WTC11 (cell line): Measurements from ENCODE around the gene PSMD14. TPM values are rescaled to one million over a fixed set of nuclear protein-coding genes. Genes with fewer than 3 reads are reported as not detected.

Experiments
- ATAC-seq: fragments of 200-7000 bp; cut with Tn5 transposase; 2 replicates; pipeline ENCODE4 v1.10.0; 2021; ENCODE audit warnings: mild to moderate bottlenecking, moderate library complexity
- CTCF ChIA-PET: fragments of 300-600 bp; sonication (Branson Sonifier 250); formaldehyde crosslinking; loops from one replicate; lab custom pipeline; 2021; ENCODE audit warnings: antibody characterized with exemption; lab: Charles Lee
- POLR2A ChIA-PET: fragments of 350-600 bp; sonication (Branson Sonifier 250); formaldehyde crosslinking; loops from one replicate; lab custom pipeline; 2021; ENCODE audit warnings: antibody characterized with exemption; lab: Charles Lee
- DNase-seq: peaks from one replicate; pipeline ENCODE4 v3.0.0; 2021; ENCODE audit warnings: low spot score
- H3K27ac Mint-ChIP-seq: 2 replicates; pipeline ENCODE4 v1.8.0; 2021; ENCODE audit warnings: mixed read lengths
- H3K27me3 Mint-ChIP-seq: 2 replicates; pipeline ENCODE4 v1.8.0; 2021; ENCODE audit warnings: low read depth, mild to moderate bottlenecking, moderate library complexity, mixed read lengths
- H3K36me3 Mint-ChIP-seq: 2 replicates; pipeline ENCODE4 v1.8.0; 2021; ENCODE audit warnings: mixed read lengths
- H3K4me1 Mint-ChIP-seq: 2 replicates; pipeline ENCODE4 v1.8.0; 2022; ENCODE audit warnings: mixed read lengths
- H3K4me3 Mint-ChIP-seq: 2 replicates; pipeline ENCODE4 v1.8.0; 2021; ENCODE audit warnings: mild to moderate bottlenecking, moderate library complexity, mixed read lengths
- H3K9me3 Mint-ChIP-seq: 2 replicates; pipeline ENCODE4 v1.8.0; 2021; ENCODE audit warnings: mixed read lengths
- ATF1 ChIP-seq: sonication (generic); formaldehyde crosslinking; IDR thresholded peaks from 2 replicates; pipeline ENCODE4 v1.8.1; 2023; ENCODE audit warnings: mild to moderate bottlenecking, moderate library complexity, missing genetic modification reagents
- CREB1 ChIP-seq: sonication (generic); formaldehyde crosslinking; IDR thresholded peaks from 2 replicates; pipeline ENCODE4 v1.8.0; 2023; ENCODE audit warnings: mild to moderate bottlenecking, missing genetic modification reagents
- EMX1 ChIP-seq: fragments of 250-450 bp; sonication (Bioruptor Pico); IDR thresholded peaks from 2 replicates; pipeline ENCODE4 v1.8.0; 2021; ENCODE audit warnings: mild to moderate bottlenecking
- ESRRA ChIP-seq: sonication (generic); formaldehyde crosslinking; IDR thresholded peaks from 2 replicates; pipeline ENCODE4 v1.8.1; 2022; ENCODE audit warnings: mild to moderate bottlenecking, missing genetic modification reagents, borderline replicate concordance
- FOXP1 ChIP-seq: sonication (generic); formaldehyde crosslinking; IDR thresholded peaks from 2 replicates; pipeline ENCODE4 v1.8.0; 2022; ENCODE audit warnings: missing genetic modification reagents, mild to moderate bottlenecking, moderate library complexity, borderline replicate concordance
- GABPB1 ChIP-seq: sonication (generic); formaldehyde crosslinking; IDR thresholded peaks from 2 replicates; pipeline ENCODE4 v1.8.1; 2023; ENCODE audit warnings: mild to moderate bottlenecking, missing genetic modification reagents
- GRHL2 ChIP-seq: fragments of 250-450 bp; sonication (Bioruptor Pico); IDR thresholded peaks from 2 replicates; pipeline ENCODE4 v1.8.0; 2022; ENCODE audit warnings: mild to moderate bottlenecking, moderate library complexity; ENCODE audit not compliant: insufficient replicate concordance, severe bottlenecking
- NR3C1 ChIP-seq: sonication (generic); formaldehyde crosslinking; conservative IDR thresholded peaks from 2 replicates; pipeline ENCODE4 v1.8.1; 2023; ENCODE audit warnings: low read depth, mild to moderate bottlenecking, missing genetic modification reagents
- RORB ChIP-seq: fragments of 250-450 bp; sonication (Bioruptor Pico); IDR thresholded peaks from 2 replicates; pipeline ENCODE4 v1.9.0; 2021; ENCODE audit warnings: mild to moderate bottlenecking
- SMAD4 ChIP-seq: sonication (generic); formaldehyde crosslinking; IDR thresholded peaks from 2 replicates; pipeline ENCODE4 v1.8.0; 2022; ENCODE audit warnings: mild to moderate bottlenecking, missing genetic modification reagents
- TEAD1 ChIP-seq: sonication (generic); formaldehyde crosslinking; IDR thresholded peaks from 2 replicates; pipeline ENCODE4 v1.8.0; 2022; ENCODE audit warnings: mild to moderate bottlenecking, missing genetic modification reagents
- ZNF121 ChIP-seq: sonication (generic); formaldehyde crosslinking; IDR thresholded peaks from 2 replicates; pipeline ENCODE4 v1.8.0; 2023; ENCODE audit warnings: missing genetic modification reagents
- ZNF671 ChIP-seq: fragments of 250-450 bp; sonication (Bioruptor Pico); IDR thresholded peaks from 2 replicates; pipeline ENCODE4 v1.8.0; 2021; ENCODE audit warnings: mild to moderate bottlenecking
- total RNA-seq: library from RNA; stranded (reverse); gene quantifications from 3 replicates; pipeline ENCODE4 v1.2.3, GENCODE V29; 2021
- TF ChIP-seq, protein P1 (sequence below): fragments of 200-600 bp; IDR thresholded peaks from 2 replicates; pipeline ENCODE4 v1.8.0; 2022; ENCODE audit warnings: antibody characterized with exemption
- TF ChIP-seq, protein P2 (sequence below): sonication (generic); formaldehyde crosslinking; IDR thresholded peaks from 2 replicates; pipeline ENCODE4 v1.8.1; 2023; ENCODE audit warnings: mild to moderate bottlenecking, moderate library complexity, missing genetic modification reagents
- TF ChIP-seq, protein P3 (sequence below): fragments of 250-450 bp; sonication (Bioruptor Pico); IDR thresholded peaks from 2 replicates; pipeline ENCODE4 v1.9.0; 2021; ENCODE audit warnings: mild to moderate bottlenecking, borderline replicate concordance
- TF ChIP-seq, protein P4 (sequence below): sonication (generic); formaldehyde crosslinking; IDR thresholded peaks from 2 replicates; pipeline ENCODE4 v1.8.1; 2023; ENCODE audit warnings: mild to moderate bottlenecking, missing genetic modification reagents, moderate library complexity
- TF ChIP-seq, protein P5 (sequence below): fragments of 250-450 bp; sonication (Bioruptor Pico); IDR thresholded peaks from 2 replicates; pipeline ENCODE4 v1.9.0; 2021; ENCODE audit warnings: mild to moderate bottlenecking
- TF ChIP-seq, protein P6 (sequence below): sonication (generic); formaldehyde crosslinking; IDR thresholded peaks from 2 replicates; pipeline ENCODE4 v1.8.1; 2022; ENCODE audit warnings: missing genetic modification reagents, borderline replicate concordance
- TF ChIP-seq, protein P7 (sequence below): sonication (generic); formaldehyde crosslinking; IDR thresholded peaks from 2 replicates; pipeline ENCODE4 v1.8.0; 2022; ENCODE audit warnings: mild to moderate bottlenecking, missing genetic modification reagents
- TF ChIP-seq, protein P8 (sequence below): sonication (generic); formaldehyde crosslinking; IDR thresholded peaks from 2 replicates; pipeline ENCODE4 v1.8.0; 2022; ENCODE audit warnings: mild to moderate bottlenecking, missing genetic modification reagents
- TF ChIP-seq, protein P9 (sequence below): sonication (generic); formaldehyde crosslinking; IDR thresholded peaks from 2 replicates; pipeline ENCODE4 v1.8.0; 2023; ENCODE audit warnings: mild to moderate bottlenecking, missing genetic modification reagents

The PSMD14 gene
- total RNA-seq, 1 experiment from 2014 or later: 80.5 TPM

DNA sequence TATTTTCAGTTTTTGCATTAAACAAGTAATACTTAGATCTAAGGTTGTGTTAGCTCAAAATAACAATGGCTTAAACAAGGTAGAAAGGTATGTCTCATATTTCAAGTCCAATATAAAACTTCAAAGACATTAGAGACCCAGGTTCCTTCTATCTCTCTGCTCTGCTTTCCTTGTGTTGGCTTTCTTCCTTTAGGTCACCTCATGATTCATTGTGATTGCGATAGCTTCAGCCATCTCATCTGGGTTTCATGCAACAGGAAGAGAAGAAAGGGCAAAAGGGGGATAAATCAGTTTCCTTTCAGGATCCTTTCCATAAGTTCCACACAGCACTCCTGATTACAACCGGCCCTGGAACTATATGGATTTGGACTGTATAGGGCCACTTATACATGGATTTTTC, 91.9 kb downstream of the PSMD14 start (continued):
- no peak for TF ChIP-seq ATF1
- TF ChIP-seq, protein P1, sequence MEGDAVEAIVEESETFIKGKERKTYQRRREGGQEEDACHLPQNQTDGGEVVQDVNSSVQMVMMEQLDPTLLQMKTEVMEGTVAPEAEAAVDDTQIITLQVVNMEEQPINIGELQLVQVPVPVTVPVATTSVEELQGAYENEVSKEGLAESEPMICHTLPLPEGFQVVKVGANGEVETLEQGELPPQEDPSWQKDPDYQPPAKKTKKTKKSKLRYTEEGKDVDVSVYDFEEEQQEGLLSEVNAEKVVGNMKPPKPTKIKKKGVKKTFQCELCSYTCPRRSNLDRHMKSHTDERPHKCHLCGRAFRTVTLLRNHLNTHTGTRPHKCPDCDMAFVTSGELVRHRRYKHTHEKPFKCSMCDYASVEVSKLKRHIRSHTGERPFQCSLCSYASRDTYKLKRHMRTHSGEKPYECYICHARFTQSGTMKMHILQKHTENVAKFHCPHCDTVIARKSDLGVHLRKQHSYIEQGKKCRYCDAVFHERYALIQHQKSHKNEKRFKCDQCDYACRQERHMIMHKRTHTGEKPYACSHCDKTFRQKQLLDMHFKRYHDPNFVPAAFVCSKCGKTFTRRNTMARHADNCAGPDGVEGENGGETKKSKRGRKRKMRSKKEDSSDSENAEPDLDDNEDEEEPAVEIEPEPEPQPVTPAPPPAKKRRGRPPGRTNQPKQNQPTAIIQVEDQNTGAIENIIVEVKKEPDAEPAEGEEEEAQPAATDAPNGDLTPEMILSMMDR: no peak
- TF ChIP-seq GRHL2 (CRISPR knock-in tag): no peak

DNA sequence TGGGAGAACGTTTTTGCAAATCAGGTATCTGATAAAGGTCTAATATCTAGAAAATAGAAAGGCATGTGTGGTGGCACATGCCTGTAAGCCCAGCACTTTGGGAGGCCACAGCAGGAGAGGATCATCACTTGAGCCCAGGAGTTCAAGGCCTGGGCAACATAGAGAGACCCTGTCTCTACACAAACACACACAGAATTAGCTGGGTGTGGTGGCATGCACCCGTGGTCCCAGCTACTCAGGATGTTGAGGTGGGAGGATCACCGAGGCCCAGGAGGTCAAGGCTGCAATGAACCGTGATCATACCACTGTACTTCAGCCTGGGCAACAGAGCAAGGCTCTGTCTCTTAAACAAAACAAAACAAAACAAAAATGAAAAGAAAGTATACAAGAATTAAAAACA, 94.1 kb downstream of the PSMD14 start:
- no peak for DNase-seq
- no peaks in the 10 kb centered on the region for H3K9me3 Mint-ChIP-seq
- TF ChIP-seq, protein P2, sequence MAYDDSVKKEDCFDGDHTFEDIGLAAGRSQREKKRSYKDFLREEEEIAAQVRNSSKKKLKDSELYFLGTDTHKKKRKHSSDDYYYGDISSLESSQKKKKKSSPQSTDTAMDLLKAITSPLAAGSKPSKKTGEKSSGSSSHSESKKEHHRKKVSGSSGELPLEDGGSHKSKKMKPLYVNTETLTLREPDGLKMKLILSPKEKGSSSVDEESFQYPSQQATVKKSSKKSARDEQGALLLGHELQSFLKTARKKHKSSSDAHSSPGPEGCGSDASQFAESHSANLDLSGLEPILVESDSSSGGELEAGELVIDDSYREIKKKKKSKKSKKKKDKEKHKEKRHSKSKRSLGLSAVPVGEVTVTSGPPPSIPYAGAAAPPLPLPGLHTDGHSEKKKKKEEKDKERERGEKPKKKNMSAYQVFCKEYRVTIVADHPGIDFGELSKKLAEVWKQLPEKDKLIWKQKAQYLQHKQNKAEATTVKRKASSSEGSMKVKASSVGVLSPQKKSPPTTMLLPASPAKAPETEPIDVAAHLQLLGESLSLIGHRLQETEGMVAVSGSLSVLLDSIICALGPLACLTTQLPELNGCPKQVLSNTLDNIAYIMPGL (CRISPR knock-in tag): no peak
- TF ChIP-seq CREB1 (CRISPR knock-in tag) (no peak), ZNF671 (CRISPR knock-in tag) (no peak), TEAD1 (CRISPR knock-in tag) (no peak), ZNF121 (no peak), ESRRA (CRISPR knock-in tag) (no peak), EMX1 (no peak), GABPB1 (CRISPR knock-in tag) (no peak), FOXP1 (CRISPR knock-in tag) (no peak), SMAD4 (no peak), NR3C1 (CRISPR knock-in tag) (no peak), RORB (no peak)
- TF ChIP-seq, protein P3, sequence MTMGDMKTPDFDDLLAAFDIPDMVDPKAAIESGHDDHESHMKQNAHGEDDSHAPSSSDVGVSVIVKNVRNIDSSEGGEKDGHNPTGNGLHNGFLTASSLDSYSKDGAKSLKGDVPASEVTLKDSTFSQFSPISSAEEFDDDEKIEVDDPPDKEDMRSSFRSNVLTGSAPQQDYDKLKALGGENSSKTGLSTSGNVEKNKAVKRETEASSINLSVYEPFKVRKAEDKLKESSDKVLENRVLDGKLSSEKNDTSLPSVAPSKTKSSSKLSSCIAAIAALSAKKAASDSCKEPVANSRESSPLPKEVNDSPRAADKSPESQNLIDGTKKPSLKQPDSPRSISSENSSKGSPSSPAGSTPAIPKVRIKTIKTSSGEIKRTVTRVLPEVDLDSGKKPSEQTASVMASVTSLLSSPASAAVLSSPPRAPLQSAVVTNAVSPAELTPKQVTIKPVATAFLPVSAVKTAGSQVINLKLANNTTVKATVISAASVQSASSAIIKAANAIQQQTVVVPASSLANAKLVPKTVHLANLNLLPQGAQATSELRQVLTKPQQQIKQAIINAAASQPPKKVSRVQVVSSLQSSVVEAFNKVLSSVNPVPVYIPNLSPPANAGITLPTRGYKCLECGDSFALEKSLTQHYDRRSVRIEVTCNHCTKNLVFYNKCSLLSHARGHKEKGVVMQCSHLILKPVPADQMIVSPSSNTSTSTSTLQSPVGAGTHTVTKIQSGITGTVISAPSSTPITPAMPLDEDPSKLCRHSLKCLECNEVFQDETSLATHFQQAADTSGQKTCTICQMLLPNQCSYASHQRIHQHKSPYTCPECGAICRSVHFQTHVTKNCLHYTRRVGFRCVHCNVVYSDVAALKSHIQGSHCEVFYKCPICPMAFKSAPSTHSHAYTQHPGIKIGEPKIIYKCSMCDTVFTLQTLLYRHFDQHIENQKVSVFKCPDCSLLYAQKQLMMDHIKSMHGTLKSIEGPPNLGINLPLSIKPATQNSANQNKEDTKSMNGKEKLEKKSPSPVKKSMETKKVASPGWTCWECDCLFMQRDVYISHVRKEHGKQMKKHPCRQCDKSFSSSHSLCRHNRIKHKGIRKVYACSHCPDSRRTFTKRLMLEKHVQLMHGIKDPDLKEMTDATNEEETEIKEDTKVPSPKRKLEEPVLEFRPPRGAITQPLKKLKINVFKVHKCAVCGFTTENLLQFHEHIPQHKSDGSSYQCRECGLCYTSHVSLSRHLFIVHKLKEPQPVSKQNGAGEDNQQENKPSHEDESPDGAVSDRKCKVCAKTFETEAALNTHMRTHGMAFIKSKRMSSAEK: no peak
- TF ChIP-seq, protein P4, sequence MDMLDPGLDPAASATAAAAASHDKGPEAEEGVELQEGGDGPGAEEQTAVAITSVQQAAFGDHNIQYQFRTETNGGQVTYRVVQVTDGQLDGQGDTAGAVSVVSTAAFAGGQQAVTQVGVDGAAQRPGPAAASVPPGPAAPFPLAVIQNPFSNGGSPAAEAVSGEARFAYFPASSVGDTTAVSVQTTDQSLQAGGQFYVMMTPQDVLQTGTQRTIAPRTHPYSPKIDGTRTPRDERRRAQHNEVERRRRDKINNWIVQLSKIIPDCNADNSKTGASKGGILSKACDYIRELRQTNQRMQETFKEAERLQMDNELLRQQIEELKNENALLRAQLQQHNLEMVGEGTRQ (CRISPR knock-in tag): no peak
- TF ChIP-seq, protein P5, sequence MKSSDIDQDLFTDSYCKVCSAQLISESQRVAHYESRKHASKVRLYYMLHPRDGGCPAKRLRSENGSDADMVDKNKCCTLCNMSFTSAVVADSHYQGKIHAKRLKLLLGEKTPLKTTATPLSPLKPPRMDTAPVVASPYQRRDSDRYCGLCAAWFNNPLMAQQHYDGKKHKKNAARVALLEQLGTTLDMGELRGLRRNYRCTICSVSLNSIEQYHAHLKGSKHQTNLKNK: no peak
- TF ChIP-seq, protein P6, sequence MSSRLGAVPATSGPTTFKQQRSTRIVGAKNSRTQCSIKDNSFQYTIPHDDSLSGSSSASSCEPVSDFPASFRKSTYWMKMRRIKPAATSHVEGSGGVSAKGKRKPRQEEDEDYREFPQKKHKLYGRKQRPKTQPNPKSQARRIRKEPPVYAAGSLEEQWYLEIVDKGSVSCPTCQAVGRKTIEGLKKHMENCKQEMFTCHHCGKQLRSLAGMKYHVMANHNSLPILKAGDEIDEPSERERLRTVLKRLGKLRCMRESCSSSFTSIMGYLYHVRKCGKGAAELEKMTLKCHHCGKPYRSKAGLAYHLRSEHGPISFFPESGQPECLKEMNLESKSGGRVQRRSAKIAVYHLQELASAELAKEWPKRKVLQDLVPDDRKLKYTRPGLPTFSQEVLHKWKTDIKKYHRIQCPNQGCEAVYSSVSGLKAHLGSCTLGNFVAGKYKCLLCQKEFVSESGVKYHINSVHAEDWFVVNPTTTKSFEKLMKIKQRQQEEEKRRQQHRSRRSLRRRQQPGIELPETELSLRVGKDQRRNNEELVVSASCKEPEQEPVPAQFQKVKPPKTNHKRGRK: no peak
- TF ChIP-seq, protein P7, sequence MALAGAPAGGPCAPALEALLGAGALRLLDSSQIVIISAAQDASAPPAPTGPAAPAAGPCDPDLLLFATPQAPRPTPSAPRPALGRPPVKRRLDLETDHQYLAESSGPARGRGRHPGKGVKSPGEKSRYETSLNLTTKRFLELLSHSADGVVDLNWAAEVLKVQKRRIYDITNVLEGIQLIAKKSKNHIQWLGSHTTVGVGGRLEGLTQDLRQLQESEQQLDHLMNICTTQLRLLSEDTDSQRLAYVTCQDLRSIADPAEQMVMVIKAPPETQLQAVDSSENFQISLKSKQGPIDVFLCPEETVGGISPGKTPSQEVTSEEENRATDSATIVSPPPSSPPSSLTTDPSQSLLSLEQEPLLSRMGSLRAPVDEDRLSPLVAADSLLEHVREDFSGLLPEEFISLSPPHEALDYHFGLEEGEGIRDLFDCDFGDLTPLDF: no peak
- TF ChIP-seq, protein P8, sequence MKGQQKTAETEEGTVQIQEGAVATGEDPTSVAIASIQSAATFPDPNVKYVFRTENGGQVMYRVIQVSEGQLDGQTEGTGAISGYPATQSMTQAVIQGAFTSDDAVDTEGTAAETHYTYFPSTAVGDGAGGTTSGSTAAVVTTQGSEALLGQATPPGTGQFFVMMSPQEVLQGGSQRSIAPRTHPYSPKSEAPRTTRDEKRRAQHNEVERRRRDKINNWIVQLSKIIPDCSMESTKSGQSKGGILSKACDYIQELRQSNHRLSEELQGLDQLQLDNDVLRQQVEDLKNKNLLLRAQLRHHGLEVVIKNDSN: no peak
- TF ChIP-seq, protein P9, sequence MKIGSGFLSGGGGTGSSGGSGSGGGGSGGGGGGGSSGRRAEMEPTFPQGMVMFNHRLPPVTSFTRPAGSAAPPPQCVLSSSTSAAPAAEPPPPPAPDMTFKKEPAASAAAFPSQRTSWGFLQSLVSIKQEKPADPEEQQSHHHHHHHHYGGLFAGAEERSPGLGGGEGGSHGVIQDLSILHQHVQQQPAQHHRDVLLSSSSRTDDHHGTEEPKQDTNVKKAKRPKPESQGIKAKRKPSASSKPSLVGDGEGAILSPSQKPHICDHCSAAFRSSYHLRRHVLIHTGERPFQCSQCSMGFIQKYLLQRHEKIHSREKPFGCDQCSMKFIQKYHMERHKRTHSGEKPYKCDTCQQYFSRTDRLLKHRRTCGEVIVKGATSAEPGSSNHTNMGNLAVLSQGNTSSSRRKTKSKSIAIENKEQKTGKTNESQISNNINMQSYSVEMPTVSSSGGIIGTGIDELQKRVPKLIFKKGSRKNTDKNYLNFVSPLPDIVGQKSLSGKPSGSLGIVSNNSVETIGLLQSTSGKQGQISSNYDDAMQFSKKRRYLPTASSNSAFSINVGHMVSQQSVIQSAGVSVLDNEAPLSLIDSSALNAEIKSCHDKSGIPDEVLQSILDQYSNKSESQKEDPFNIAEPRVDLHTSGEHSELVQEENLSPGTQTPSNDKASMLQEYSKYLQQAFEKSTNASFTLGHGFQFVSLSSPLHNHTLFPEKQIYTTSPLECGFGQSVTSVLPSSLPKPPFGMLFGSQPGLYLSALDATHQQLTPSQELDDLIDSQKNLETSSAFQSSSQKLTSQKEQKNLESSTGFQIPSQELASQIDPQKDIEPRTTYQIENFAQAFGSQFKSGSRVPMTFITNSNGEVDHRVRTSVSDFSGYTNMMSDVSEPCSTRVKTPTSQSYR (CRISPR knock-in tag): no peak

More for the DNA sequence above, 94.1 kb downstream of the PSMD14 start:
- H3K27ac Mint-ChIP-seq: no peak overlapping the region
- H3K27me3 Mint-ChIP-seq: no peaks in the 10 kb centered on the region
- no peak for ATAC-seq
- H3K4me1 Mint-ChIP-seq: no peaks in the 10 kb centered on the region
- ChIA-PET POLR2A (no interaction called here), CTCF (no interaction called here)
- no peak overlapping the region for H3K4me3 Mint-ChIP-seq
- H3K36me3 Mint-ChIP-seq: peaks cover 8% of the 10 kb centered on the region
